ENCODE measurements around the gene OXT.

The OXT gene

DNA sequence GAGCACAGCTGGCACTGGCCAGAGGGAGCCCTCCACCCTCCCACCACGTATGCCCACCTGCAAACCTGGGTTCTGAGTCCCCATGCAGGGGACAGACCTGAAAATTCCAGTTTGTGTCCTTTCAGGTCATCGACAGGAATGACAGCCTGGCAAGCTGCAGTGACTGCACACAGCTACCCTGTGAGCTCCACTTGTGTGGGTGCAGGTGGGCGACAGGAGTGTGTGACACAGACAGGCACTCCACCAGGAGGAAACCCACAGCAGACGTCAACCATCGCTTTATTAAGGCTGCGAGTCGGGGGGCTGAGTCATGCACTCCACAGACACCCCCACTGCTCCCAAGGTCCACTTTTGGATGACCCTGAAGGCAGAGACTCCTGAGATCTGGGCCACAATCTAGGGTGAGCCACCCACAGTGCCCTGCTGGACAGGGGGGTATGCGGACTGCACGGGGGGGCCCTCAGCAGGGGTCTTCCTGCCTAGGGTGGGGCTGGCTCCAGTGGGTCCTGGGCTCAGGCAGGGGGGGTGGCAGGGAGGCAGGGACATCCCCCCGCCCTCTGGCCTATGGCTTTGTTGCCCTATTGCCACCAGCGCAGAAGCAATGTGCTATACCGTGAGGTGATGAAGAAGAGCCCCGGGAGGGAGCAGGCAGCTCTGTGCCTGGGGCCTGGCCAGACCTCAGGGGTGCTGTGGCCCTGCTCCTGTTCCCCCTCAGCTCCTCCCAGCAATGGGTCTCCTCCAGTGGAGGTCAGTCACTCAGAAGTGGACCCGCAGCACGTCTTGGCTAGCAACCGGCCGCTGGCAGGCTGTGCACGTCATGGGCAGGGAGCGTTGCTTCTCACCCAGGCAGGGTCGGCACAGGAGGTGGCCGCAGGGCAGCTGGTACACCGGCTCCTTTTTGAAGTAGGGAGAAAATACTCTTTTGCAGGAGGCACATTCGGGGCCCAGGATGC, 38.2 kb downstream of the OXT start:
- TF ChIP-seq POLR2AphosphoS5 (IDR thresholded peaks at IDR 0.05; ENCODE audit: low read depth, low read length) (no peak), TAF1 (IDR thresholded peaks at IDR 0.05; ENCODE audit: borderline replicate concordance, insufficient read depth, low read length) (no peak), SIN3A (IDR thresholded peaks at IDR 0.05; ENCODE audit: borderline replicate concordance, insufficient read depth, low read length) (no peak), FOXP2 (optimal IDR thresholded peaks at IDR 0.05; ENCODE audit: borderline replicate concordance, extremely low read depth, extremely low read length, insufficient read depth) (no peak)
- TF ChIP-seq, protein P1, sequence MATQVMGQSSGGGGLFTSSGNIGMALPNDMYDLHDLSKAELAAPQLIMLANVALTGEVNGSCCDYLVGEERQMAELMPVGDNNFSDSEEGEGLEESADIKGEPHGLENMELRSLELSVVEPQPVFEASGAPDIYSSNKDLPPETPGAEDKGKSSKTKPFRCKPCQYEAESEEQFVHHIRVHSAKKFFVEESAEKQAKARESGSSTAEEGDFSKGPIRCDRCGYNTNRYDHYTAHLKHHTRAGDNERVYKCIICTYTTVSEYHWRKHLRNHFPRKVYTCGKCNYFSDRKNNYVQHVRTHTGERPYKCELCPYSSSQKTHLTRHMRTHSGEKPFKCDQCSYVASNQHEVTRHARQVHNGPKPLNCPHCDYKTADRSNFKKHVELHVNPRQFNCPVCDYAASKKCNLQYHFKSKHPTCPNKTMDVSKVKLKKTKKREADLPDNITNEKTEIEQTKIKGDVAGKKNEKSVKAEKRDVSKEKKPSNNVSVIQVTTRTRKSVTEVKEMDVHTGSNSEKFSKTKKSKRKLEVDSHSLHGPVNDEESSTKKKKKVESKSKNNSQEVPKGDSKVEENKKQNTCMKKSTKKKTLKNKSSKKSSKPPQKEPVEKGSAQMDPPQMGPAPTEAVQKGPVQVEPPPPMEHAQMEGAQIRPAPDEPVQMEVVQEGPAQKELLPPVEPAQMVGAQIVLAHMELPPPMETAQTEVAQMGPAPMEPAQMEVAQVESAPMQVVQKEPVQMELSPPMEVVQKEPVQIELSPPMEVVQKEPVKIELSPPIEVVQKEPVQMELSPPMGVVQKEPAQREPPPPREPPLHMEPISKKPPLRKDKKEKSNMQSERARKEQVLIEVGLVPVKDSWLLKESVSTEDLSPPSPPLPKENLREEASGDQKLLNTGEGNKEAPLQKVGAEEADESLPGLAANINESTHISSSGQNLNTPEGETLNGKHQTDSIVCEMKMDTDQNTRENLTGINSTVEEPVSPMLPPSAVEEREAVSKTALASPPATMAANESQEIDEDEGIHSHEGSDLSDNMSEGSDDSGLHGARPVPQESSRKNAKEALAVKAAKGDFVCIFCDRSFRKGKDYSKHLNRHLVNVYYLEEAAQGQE (IDR thresholded peaks at IDR 0.05; ENCODE audit: insufficient read depth in 1 of 2, low read depth in 2 of 2, low read length in 2 of 2) = no peak

DNA sequence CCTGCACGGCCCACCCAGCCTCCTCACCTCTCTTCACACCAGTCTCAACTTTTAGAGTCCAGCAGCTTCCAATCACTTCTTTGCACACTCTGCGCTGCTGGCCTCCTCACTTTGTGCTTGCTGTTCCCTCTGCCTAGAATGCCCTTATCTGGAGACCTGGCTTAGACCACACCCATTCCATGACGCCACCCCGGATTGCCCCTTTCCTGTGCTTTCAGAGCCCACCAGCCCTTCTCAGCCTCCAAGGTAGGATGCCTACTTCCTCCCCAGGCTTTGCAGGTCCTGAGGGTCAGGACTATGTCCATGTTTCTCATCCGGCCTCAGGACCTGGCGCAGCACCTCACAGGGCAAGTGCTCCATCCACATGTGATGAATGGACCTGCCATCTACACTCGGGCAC, 40.1 kb downstream of the OXT start:
- no peak for TF ChIP-seq SIN3A (IDR thresholded peaks at IDR 0.05; ENCODE audit: borderline replicate concordance, insufficient read depth, low read length)
- TF ChIP-seq POLR2AphosphoS5 (IDR thresholded peaks at IDR 0.05; ENCODE audit: low read depth, low read length) = no peak
- TF ChIP-seq TAF1 (IDR thresholded peaks at IDR 0.05; ENCODE audit: borderline replicate concordance, insufficient read depth, low read length) = no peak

DNA sequence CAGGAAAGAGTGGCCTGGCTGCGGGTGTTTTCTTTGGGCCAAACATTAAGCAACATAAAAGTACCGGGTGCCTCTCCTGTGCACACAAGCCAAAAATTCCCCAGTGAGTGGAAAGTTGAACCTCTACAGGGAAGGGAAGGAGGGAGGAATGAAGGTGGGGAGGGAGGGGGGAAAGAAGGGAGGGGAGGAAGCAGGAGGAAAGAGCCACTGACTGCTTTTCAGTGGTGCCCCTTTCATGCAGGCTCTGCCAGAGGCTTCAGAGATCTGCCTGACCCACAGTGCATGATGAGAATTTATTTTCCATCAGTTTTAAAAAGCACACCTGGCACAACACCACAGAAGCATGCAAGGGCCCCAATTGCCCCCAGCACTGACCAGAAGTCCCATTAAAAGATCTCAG, 40.6 kb downstream of the OXT start:
- TF ChIP-seq POLR2AphosphoS5 (IDR thresholded peaks at IDR 0.05; ENCODE audit: low read depth, low read length) (no peak), FOXP2 (optimal IDR thresholded peaks at IDR 0.05; ENCODE audit: borderline replicate concordance, extremely low read depth, extremely low read length, insufficient read depth) (no peak), SIN3A (IDR thresholded peaks at IDR 0.05; ENCODE audit: borderline replicate concordance, insufficient read depth, low read length) (no peak), TAF1 (IDR thresholded peaks at IDR 0.05; ENCODE audit: borderline replicate concordance, insufficient read depth, low read length) (no peak)
- TF ChIP-seq, protein P1 (IDR thresholded peaks at IDR 0.05; ENCODE audit: insufficient read depth in 1 of 2, low read depth in 2 of 2, low read length in 2 of 2) = no peak

DNA sequence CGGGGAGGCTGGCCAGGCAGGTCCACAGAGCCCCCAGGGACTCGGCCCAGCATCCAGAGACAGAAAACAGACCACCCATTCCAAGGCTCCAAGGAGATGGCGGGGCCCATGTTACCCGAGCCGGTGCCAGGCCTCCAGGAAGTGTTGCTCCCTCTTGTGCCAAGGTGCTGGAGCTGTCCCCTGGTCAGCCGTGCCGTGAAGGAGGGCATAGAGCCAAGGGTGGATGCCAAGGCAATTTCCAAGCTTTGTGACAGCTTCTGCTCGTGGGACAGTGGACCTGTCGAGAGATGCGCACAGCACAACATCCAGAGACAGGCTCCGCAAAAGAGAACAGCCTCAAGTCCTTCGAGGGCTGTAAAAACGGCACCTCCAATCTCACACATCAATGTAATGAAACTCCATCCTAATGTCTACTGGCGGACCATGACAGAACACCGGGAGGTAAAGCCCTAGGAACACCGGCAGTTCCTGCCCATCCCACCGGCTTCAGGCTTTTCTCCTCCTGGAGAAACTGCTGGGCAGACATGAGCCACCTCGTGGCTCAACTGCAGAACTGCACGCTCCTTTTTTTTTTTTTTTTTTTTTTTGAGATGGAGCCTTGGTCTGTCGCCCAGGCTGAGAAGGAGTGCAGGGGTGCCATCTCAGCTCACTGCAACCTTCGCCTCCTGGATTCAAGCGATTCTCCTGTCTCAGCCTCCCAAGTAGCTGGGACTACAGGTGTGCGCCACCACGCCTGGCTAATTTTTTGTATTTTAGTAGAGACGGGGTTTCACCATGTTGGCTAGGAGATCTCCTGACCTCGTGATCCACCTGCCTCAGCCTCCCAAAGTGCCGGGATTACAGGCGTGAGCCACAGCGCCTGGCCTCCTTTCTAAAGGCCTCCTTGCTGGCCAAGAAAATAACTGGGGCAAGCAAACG, 44.0 kb downstream of the OXT start:
- TF ChIP-seq TAF1 (IDR thresholded peaks at IDR 0.05; ENCODE audit: borderline replicate concordance, insufficient read depth, low read length) = no peak
- no peak for TF ChIP-seq SIN3A (IDR thresholded peaks at IDR 0.05; ENCODE audit: borderline replicate concordance, insufficient read depth, low read length)

DNA sequence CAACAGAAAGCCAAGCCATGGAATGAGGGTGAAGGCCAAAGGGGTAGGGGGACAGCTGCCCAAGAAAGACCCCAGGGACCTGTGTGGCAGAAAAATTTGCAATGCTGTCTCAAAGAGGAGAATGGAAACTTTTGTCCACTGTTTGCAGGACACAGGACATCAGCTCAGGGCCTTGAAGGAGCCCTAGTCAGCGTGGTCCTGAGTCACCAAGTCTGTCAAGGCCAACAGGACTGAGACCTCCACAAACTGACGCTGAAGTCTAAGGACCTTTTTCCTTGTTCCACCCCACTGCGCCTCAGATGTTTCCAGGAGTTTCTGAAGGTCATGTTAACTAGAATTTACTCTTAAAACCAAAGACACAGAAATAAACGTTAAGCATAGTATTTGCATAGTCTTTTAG, 44.9 kb downstream of the OXT start:
- TF ChIP-seq SIN3A (IDR thresholded peaks at IDR 0.05; ENCODE audit: borderline replicate concordance, insufficient read depth, low read length) (no peak), TAF1 (IDR thresholded peaks at IDR 0.05; ENCODE audit: borderline replicate concordance, insufficient read depth, low read length) (no peak), FOXP2 (optimal IDR thresholded peaks at IDR 0.05; ENCODE audit: borderline replicate concordance, extremely low read depth, extremely low read length, insufficient read depth) (no peak), POLR2AphosphoS5 (IDR thresholded peaks at IDR 0.05; ENCODE audit: low read depth, low read length) (no peak)
- TF ChIP-seq, protein P1 (IDR thresholded peaks at IDR 0.05; ENCODE audit: insufficient read depth in 1 of 2, low read depth in 2 of 2, low read length in 2 of 2) = no peak

All from PFSK-1 (cell line).